ENCODE measurements around the gene CEMIP.

The CEMIP gene

DNA sequence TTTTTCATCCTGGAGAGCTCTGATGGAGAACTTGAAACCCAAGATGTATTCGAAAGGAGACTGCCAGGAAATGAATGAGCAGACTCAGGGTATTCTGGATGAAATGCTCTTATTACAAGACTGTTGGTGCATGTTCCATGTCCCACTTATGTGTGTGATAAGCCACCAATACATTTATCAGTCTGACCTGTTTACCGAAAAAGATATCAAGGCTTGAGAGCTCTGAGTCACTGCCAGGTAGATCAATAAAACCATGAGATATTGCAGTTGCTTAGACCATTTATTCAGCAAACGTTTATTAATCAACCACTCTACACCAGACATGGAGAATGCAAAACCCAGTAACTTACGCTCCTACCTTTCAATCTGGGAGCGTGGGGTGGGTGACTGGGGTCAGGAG is 17.2 kb downstream of the CEMIP start:
- H3K4me3 ChIP-seq (replicated peaks; ENCODE audit: insufficient read depth, low read length), result no peak overlapping the region
- no peak for DNase-seq (ENCODE audit: low read depth in 1 of 2, low spot score in 1 of 2)

DNA sequence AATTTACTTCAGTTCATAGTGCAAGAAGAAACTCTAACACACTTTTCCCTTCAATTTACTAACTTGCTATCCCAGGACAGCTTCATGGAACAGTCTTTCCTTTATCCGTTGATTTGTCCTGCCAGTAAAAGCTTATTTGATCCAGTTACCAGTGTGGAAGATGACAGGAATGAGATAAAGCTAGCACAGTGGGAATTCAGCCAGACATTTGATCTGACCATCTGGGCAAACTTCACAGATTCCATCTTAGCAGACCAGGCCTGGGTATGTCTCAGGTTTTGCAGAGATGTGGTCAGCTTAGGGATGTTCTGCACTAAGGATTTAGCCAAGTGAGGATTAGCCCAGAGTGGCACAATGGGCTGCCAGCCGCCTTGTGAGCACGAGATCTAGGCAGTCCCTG is 19.7 kb downstream of the CEMIP start:
- Histone ChIP-seq H3K4me3 (replicated peaks; ENCODE audit: insufficient read depth, low read length) (no peak overlapping the region), H3K27ac (replicated peaks) (no peak overlapping the region), H3K27me3 (ENCODE audit: insufficient read depth, poor library complexity, severe bottlenecking) (no peaks in the 10 kb centered on the region)
- DNase-seq (ENCODE audit: low read depth in 1 of 2, low spot score in 1 of 2), result no peak
- TF ChIP-seq, protein P1, sequence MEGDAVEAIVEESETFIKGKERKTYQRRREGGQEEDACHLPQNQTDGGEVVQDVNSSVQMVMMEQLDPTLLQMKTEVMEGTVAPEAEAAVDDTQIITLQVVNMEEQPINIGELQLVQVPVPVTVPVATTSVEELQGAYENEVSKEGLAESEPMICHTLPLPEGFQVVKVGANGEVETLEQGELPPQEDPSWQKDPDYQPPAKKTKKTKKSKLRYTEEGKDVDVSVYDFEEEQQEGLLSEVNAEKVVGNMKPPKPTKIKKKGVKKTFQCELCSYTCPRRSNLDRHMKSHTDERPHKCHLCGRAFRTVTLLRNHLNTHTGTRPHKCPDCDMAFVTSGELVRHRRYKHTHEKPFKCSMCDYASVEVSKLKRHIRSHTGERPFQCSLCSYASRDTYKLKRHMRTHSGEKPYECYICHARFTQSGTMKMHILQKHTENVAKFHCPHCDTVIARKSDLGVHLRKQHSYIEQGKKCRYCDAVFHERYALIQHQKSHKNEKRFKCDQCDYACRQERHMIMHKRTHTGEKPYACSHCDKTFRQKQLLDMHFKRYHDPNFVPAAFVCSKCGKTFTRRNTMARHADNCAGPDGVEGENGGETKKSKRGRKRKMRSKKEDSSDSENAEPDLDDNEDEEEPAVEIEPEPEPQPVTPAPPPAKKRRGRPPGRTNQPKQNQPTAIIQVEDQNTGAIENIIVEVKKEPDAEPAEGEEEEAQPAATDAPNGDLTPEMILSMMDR (IDR thresholded peaks at IDR 0.05; ENCODE audit: insufficient read depth, low read length), result no peak
- TF ChIP-seq, protein P2, sequence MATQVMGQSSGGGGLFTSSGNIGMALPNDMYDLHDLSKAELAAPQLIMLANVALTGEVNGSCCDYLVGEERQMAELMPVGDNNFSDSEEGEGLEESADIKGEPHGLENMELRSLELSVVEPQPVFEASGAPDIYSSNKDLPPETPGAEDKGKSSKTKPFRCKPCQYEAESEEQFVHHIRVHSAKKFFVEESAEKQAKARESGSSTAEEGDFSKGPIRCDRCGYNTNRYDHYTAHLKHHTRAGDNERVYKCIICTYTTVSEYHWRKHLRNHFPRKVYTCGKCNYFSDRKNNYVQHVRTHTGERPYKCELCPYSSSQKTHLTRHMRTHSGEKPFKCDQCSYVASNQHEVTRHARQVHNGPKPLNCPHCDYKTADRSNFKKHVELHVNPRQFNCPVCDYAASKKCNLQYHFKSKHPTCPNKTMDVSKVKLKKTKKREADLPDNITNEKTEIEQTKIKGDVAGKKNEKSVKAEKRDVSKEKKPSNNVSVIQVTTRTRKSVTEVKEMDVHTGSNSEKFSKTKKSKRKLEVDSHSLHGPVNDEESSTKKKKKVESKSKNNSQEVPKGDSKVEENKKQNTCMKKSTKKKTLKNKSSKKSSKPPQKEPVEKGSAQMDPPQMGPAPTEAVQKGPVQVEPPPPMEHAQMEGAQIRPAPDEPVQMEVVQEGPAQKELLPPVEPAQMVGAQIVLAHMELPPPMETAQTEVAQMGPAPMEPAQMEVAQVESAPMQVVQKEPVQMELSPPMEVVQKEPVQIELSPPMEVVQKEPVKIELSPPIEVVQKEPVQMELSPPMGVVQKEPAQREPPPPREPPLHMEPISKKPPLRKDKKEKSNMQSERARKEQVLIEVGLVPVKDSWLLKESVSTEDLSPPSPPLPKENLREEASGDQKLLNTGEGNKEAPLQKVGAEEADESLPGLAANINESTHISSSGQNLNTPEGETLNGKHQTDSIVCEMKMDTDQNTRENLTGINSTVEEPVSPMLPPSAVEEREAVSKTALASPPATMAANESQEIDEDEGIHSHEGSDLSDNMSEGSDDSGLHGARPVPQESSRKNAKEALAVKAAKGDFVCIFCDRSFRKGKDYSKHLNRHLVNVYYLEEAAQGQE (IDR thresholded peaks at IDR 0.05; ENCODE audit: insufficient replicate concordance, low read depth), result no peak

More for the DNA sequence above, 17.2 kb downstream of the CEMIP start:
- Histone ChIP-seq H3K27me3 (ENCODE audit: insufficient read depth, poor library complexity, severe bottlenecking) (no peaks in the 10 kb centered on the region), H3K27ac (replicated peaks) (no peak overlapping the region)
- TF ChIP-seq SPI1 (IDR thresholded peaks at IDR 0.05; ENCODE audit: borderline replicate concordance, low read depth) (no peak), GABPA (IDR thresholded peaks at IDR 0.05; ENCODE audit: low read depth) (no peak), POLR2AphosphoS5 (IDR thresholded peaks at IDR 0.05; ENCODE audit: low read depth) (no peak)
- TF ChIP-seq, protein P2 (IDR thresholded peaks at IDR 0.05; ENCODE audit: insufficient replicate concordance, low read depth), result no peak
- TF ChIP-seq, protein P1 (IDR thresholded peaks at IDR 0.05; ENCODE audit: insufficient read depth, low read length), result no peak

DNA sequence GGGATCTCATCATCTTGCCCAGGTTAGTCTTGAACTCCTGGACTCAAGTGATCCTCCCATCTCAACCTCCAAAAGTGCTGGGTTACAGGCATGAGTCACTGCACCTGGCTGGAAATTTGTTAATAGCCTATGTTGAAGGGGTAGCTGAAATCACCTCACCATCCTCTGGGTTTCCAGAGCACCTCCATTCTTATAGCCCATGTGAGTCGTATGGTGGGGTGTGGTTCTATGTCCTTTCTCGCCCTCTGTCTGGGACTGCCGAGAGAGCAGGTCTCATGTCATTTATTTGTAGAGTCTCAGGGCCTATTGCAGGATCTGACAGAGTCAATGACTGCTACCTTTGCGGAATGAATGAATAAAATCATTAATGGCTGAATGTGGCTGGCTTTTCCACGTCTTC is 20.9 kb downstream of the CEMIP start:
- Histone ChIP-seq H3K27me3 (ENCODE audit: insufficient read depth, poor library complexity, severe bottlenecking) (no peaks in the 10 kb centered on the region), H3K4me3 (replicated peaks; ENCODE audit: insufficient read depth, low read length) (no peak overlapping the region), H3K27ac (replicated peaks) (no peak overlapping the region)
- DNase-seq (ENCODE audit: low read depth in 1 of 2, low spot score in 1 of 2), result no peak
- TF ChIP-seq SPI1 (IDR thresholded peaks at IDR 0.05; ENCODE audit: borderline replicate concordance, low read depth) (no peak), GABPA (IDR thresholded peaks at IDR 0.05; ENCODE audit: low read depth) (no peak), POLR2AphosphoS5 (IDR thresholded peaks at IDR 0.05; ENCODE audit: low read depth) (no peak)
- TF ChIP-seq, protein P1 (IDR thresholded peaks at IDR 0.05; ENCODE audit: insufficient read depth, low read length), result no peak
- TF ChIP-seq, protein P2 (IDR thresholded peaks at IDR 0.05; ENCODE audit: insufficient replicate concordance, low read depth), result no peak

All from HL-60 (cell line).